Central memory CD4-positive, alpha-beta T cell (primary cell): ENCODE measurements around the gene SLC6A4.

Experiments used
- DNase-seq: peaks from one replicate; pipeline ENCODE4 v3.0.0; 2022
- total RNA-seq, 3 experiments: gene quantifications; one replicate each; lab custom pipeline; 2026; lab: John Stamatoyannopoulos, UW

The SLC6A4 gene
- 0 to 0.04 (median 0) reads per million in 3 experiments for total RNA-seq

DNA sequence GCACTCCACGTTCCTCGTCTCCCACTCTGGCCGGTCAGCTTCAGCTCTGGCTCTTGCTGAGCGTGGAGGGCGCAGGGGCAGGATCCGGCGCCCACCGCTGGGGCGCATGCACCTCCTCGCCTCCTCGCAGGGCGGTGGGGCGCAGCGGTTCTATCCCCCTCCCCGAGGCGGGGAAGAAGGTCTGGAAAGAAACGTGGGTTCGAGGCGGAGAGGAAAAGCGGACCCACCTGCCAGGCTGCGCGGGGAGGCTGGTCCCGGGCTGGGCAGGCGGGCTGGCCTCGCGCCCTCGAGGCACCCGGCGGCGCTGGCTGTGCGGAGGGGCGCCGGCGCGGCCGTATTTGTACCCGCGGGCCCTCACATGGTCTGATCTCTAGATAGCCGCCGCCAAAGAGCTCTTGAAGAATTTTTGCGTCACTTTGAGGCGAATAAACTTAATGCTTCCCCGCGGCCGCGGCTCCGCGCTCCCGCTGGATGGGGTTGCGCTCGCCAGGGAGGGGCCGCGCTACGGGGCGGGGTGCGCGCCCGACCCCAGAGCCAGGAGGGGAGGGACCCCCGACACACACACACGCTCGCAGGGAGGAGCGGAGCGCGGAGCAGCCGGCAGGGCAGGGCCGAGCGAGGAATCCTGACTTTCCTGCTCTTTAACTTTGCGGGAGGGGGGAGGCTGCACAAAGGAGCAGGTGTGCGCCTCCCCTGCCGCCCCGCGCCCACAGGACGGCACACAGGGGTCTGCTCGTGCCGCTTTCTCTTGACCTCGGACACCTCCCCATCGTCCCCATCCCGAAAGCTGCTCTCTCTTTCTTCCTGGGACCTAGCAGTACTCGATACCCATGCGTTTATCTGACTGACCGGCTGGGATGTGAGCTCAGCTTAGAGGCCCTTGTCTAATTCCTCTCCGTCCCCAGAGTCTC is at the start of gene SLC6A4:
Gene SLC6A4 (minus strand): TSS at position 312 of the 911 bp plus-strand sequence. CDS start 13,739 bp downstream, outside the sequence.
- DNase-seq, result no peak

DNA sequence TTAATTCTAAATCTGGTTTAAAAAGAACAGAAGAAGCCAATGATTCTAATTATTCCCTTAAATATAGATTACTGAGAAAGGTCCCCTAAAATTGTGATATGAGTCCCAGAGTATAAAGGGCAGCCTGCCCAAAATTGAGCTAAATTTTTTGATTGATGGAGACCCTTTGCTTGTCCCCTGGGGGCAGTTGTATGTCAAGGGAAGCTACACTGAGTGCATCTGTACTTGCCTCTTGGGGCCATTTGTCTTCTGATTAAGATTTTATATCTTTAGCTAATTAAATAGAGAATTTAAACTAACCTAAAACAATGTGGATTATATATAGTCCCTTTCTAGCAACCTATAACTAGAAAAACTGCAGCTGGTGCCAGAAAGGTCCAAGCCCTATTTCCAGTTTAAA is 43.7 kb upstream of the SLC6A4 start:
- DNase-seq, result no peak

DNA sequence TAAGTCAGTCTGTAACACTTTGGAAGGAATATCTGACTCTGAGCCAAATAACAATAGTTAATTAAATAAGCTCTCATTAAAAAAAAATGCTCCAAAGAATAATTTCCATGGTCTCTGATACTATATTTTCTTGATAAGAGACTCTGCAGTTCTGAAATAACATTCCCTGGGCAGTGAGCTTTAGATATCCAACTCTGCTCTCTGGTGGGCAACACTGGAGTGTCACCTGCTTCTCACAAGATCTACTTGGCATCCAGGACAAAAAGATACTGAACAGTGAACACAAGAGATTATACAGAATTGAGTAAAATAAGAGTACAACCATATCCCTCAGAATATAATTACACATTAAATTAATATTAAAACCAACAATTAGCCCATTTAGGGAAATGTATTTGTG is 42.5 kb upstream of the SLC6A4 start:
- no peak for DNase-seq

DNA sequence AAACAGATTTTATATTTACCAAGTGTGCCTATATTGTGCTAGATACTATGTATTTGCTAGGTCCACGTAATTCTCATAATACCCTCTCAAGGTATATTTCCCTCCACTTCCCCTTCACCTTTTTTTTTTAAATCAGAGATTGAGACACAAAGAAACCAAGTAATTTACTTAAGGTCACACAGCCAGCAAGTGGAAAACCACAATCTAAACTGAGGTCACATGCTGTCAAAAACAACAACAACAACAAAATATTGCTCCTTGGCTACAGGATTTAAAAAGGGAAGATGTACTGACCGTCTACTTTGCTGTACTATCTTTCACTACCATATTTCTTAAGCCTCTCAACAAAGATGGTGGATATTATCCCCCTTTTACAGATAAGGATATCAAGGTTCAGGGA is 40.4 kb upstream of the SLC6A4 start:
- no peak for DNase-seq

DNA sequence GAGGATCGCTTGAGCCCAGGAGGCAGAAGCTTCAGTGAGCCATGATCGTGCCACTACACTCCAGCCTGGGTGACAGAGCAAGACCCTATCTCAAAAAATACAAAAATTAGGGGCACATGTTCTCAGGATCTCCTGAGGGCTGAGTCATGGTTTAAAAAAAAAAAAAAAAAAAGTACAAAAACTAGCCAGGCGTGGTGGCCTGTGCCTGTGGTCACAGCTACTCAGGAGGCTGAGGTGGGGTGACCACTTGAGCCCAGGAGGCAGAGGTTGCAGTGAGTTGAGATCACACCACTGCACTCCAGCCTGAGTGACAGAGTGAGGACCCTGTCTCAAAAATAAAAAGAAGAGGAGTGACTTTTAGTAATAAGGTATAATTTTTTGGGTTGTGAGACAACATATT is 39.4 kb upstream of the SLC6A4 start:
- DNase-seq, result no peak

DNA sequence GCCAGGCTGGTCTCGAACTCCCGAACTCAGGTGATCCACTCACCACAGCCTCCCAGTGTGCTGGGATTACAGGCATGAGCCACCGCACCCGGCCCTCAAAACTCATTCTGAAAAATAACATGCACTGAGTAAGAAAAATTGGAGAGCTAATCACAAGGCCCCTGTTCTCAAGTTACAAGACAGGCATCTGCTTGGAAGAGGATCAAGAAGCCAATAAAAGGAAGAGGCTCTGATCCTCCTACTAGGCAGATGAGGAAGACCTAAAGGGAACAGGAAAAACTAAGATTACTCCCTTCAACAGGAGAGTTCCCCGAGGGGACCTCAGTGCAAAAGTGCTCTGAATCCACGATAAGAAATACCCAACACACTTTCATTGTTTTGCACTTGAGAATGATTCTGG is 37.9 kb upstream of the SLC6A4 start:
- DNase-seq, result no peak

DNA sequence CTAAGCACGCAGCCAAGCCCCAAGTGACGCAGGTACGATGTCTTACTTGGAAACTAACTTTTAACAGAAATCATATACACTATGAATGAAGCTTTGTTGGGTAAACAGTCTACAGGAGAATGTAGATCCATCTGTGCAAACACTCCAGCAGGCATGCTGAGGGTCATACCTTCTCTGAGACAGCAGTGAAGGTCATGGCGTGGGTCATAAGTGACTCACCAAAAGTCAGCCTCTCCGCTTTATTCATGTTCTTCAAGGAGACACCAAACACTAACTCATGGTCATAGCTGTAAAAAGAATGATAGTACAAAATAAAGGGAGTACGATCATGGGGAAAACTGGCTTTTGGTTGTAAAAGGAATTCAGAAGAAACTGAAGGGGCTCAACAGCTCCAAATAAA is 35.6 kb upstream of the SLC6A4 start:
- no peak for DNase-seq

DNA sequence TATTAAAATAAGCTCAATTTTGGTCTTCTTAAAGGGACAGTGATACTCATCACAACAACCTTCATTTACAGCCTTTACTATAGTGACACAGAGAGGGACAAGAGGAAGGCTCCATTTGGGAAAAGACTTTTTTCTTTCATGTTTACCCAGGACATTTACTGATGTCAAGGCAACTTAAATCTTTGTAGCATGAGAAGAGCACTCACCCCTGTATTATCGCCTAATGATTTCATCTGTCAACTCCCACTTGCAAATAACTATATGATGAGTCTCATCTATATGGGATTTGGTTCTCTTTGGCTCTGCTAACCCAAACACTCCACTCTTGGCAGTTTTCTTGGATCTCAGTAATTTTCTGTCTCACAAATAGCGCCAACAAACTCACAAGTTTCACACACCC is 32.1 kb upstream of the SLC6A4 start:
- no peak for DNase-seq

DNA sequence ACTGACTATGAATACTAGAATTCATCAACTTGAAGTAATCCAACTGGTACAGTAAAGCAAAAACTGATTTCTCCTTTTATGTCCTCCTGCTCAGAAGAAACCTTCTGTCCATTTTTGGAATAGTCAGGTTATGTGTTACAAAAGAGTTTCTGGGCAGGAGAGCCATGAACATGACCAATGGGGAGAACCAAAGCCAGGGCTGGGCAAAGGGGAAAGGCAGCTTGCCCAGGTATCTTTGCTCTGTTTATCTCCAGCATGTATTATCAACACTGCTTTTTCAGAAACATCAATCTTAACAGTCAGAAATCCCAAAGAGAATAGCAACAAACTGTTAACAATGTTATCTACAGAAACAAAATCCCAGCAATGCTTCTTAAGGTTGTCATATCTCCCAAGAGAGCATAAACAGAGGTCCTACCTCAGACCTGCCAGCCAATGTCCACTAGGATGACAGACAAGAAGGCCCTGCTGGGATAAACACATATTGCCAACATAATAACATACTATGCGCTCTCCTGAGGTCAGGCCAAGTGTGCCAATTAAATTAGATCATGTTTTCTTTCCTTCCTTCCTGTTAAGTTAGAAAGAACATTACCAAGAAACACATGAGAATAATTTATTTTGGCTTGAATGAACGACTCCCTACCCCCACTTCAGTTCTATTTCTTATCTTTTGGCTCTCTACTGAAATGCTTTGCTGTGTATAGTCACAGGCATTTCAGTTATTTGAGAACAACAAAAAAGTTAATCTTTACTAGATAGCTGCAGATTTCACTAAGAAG is 28.2 kb upstream of the SLC6A4 start:
- DNase-seq, result no peak

DNA sequence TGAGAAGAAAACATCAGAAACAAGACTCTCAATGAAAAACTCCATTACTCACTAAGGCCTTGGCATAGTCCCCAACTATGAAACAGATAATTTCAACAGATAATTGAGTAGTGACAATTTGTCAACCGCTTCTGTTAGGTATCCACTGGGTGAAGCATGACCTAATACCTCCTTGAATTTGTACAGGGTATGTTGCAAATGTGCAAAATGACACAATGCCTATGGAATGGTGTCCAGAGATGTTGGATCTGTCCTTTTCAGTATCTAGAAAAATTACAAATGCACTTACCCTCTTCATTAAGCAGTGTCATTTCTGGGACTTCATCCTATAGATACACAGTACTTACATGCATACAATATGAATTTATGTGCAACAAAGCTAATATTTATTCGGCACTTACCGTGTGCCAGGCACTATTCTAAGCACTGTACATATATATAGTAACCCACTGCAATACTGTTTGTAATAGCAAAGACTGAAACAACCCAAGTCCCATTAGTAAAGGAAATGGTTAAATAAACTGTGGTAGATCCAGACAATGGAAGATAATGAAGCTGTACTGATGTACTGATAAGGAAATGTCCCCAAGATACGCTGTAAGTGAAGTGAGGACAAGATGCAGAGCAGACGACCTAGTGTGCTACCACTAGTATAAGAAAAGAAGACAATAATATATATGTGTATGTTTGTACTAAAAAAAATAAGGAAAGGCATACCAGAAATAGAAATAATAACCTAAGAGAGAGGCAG is 21.4 kb upstream of the SLC6A4 start:
- no peak for DNase-seq

DNA sequence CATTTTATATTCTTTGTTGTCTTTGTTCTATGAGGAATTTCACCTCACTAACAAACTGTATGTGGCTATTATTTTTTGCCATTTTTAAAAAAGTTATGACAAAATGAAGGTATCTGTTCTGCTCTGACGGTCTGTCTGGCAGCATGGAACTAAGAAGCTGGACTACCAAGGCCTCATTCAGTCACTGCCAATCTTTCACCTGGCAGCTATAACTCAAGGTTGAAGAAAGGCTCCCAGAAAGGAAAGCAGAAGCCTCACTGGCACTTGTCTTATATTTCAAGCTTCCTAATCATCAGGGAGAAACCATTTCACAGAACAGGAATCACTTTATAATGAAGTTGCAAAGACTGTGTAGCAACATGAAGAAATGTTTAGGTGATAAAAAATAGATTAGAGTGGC is 18.7 kb upstream of the SLC6A4 start:
- DNase-seq, result no peak

DNA sequence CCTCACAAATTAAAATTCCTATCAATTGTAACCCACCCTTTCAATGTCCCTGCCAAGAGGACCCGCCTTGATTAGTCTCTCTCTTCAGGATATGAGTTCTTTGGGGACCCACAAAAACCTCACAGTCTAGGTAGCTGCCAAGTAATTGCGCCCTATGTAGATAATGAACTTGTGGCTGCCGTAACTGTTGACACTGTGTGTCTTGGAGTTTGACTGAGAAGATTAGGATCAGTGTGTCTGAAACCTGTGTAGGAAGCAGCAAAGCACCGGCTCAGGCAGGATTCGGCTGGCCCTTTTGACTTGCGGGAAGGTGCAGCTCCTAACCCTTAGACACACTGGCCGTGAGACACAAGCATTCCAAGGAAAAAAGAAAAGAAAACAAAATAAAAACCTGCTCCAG is 17.8 kb upstream of the SLC6A4 start:
- DNase-seq, result no peak

DNA sequence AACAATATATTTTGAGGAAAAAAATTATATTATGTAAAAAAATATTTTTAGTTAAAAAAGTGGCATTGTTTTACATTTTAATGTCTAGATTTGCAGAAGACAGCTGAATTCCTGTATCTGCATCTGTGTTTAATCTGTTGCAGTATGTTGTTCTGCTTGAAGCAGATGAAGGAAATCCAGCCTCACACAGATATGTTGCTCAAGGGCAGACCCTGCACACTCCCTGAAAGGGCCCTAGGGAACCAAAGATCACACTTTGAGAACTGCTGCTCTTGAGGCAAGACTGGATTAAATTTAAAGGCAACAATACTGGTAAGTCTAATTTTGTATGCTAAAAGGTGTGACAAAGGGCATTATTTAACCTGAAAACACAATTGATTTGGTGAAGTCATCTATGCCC is 16.4 kb upstream of the SLC6A4 start:
- DNase-seq, result no peak

DNA sequence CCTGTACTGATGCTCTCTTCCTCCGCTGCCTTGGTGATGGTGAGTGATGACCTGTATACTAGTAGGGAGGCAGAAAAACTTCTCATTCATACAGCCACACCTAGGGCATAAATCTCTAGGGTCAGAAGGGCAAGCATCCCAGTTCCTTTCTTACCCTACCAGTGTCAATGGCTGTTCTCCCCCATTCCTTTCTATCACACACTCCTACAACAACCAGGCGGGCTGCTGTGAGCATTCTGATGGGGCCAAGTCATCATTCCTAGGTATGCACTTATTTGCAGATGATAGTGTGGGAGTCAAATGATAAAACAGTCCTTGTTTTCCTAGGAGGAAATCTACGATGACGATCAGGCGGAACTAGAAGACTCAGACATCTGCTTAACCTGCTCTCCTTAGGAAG is 14.0 kb upstream of the SLC6A4 start:
- no peak for DNase-seq

DNA sequence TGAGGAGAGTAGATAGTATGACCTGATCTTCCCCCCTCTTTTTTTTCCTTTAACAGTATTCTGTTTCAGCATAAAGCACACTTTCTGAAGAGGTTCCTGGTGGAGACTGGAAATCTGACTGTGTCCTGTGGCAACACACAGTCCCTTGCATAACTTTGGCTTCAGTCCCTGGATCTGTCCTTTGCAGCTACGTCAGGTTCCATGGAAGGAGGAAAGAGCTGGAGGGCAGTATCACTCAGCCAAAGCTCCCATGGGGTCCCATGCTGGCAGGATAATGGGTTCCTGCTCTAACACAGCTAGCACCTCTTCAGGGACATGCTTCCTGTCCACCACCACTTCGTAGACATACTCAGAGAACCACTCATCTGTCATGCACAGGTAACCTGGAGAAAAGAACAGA is 13.3 kb upstream of the SLC6A4 start:
- no peak for DNase-seq

DNA sequence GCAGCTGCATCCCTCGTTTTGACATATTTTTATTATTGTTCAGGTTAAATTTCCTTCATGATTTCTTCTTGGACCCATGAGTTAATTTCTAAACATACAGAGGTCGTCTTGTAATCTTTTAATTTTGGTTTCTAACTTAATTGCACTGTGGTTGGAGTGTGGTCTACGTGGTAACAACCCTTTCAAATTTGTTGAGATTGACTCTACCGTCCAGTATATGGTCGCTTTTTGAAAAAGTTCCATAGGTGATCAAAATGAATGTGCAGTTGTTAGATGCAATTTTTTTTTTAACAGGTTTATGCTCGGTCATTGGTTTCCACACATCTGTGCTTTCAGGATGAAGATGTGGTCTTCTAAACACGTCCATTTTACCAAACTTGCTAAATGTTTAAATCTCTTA is 11.0 kb upstream of the SLC6A4 start:
- no peak for DNase-seq

DNA sequence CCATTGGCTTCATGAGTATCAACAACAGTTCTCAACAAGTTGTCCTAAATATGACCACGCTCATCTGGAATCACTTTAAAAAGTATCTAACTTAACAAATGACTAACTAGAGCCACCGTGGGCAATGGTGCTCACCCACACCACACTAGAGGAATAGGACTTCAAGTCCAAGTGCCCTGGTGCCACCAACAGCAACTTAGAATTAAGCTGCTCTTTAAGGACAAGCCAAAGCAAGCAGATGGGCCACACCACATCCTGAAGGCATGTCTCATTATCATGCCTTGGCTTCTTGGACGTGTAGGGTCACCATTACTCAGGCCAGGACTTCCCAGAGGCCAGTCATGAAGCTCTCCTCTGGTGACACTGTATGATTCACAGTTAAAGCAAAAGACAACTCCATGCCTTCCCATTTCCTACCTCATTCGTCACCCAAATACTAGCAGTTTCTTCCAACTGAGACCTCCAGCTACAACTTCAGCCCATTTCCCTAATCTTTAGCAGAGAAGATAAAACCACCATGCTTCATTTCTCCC is 9.4 kb upstream of the SLC6A4 start:
- DNase-seq, result no peak

DNA sequence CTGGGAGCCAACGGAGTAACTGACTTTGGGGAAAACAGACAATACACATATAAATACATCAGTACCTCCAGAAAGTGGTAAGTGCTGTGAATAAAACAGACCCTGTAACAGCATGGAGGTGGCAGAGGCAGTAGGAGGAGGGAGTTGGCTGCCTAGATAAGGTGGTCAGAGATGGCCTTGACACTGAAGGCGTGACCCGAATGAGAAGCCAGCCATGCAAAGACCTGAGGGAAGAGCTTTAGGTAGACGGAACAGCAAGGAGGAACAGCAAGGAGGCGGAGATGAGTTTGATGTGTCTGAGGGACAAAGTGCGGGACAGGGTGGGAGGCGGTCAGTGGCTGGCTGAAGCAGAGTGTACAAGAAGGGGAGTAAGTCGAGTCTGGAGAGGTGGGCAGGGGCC is 8.1 kb upstream of the SLC6A4 start:
- no peak for DNase-seq

DNA sequence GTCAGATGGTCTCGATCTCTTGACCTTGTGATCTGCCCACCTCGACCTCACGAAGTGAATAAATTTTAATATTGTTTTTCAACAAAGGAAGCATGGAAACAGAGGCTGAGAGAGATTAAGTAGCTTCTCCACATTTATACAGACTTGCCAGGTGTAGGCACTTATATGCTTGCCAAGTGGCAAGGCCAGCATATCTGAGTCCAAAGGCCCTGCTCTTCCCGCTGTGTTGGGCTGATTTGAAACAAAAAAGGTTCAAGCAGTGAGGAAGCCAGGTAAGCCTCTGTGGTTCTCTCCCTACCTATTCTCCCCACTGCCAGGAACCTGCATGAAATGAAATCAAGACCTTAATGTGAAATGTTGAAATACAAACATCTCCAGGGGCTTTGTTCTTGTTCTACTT is 7.5 kb upstream of the SLC6A4 start:
- no peak for DNase-seq

DNA sequence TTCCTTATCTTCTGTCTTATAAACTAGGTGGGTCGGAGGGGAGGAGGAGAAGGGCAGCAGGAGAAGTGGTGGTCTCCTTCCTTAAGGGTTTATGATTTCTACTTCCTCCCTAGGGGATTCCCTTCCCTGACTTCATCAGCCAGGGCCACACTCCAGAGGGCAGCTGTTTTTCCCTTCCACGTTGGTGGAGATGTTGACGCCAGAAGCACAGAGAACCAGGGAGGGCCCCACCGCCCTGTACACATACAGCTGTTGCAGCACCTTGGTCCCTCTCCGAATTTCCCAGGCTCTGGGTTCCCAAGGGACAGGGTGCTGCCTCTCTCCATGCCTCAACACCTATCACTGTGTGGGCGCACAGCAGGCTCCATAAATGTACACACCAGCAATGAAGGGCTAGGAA is 5.6 kb upstream of the SLC6A4 start:
- DNase-seq, result no peak

DNA sequence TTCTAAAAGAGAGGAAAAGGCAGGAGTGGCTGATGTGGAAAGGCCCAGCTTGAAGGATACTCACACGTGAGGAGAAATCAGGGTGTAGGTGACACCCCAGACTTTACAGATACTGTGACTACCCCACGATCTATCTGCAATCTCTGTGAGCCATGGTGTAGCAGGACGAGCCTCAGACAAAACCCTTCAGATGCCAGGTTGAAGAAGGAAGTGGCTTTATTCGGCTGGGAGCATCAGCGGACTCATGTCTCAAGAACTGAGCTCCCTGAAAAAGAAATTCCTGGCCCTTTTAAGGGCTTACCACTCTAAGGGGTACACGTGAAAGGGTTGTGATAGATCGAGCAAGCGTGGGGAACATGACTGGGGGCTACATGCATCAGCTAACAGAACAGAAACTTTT is 4.7 kb upstream of the SLC6A4 start:
- DNase-seq, result no peak

DNA sequence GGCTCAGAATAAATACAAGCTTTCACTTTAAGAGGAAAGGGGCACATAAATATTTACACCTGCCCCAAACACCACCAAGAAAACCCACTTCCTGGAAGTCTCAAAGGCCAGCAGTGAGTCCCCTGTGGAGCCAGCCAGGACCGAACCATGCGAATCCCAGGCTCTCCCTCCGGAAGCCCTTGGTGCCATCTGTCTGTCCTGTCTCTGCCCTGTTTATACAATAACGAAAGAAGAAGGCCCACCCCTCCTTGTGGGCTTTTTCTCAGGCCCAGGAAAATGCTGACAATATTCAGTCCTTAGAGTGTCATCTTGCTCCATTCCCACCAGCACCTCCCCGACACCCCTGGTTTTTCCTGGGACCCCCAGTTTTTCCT is 3.6 kb upstream of the SLC6A4 start:
- no peak for DNase-seq
